ENCODE results near the gene MRGPRF.

Gene MRGPRF

DNA sequence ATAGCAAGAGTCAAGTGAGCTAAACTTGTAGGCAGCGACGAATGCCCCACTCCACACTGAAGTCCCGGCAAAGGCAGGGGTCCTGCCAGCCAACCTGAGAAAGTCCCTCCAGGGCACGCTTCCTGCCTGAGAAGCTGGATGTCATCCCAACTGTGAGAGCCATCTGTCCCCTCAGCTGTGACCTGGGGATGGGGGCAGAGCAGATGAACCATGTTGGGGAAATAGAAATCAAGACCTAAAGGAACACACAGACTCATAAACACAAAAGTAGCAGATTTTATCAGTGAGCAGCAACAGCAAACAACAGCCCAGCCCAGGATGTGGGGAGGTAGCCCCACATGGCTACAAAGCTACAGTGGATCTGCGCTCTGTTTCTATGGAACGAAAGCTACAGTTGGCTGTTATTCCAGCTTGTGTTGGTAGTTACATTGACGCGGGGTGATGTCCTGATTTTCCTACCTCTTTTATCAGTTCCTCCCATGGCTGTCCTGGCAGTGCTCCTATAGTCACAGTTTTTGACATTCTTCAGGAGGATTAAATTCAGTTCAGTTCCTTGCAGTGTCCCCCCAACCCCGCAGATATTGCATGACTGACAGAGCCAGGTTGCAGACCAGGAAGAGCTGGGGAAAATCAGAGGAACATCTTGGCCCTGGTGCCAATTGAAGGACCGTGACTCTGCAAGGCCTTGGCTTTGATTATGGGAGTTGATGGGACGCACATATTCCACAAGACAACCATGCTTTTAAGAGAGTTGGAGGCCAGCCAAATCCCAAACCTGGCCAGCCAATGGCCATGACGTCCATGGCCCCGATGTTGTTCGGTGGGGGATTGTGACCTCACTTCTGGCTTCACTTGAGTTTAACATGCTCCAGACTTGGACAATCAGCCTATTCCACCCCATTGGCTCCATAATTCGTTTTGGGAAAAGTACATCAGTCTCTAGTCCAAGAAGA is 46.9 kb downstream of the MRGPRF start:
- H3K36me3 ChIP-seq (replicated peaks): no peaks in the 10 kb centered on the region
- no peak overlapping the region for H3K4me3 ChIP-seq (ENCODE audit: low read depth, low read length)
- no peak for DNase-seq
- peaks cover 6% of the 10 kb centered on the region for H3K27me3 ChIP-seq (replicated peaks)
- no peak overlapping the region for H3K27ac ChIP-seq
- TF ChIP-seq CTCF (IDR thresholded peaks at IDR 0.05; ENCODE audit: low read depth, low read length, missing control alignments): no peak
- in situ Hi-C loops (cut with HindIII; ENCODE audit: low pct_ligation_motif_present, low sequenced_read_pairs): no loop called here

DNA sequence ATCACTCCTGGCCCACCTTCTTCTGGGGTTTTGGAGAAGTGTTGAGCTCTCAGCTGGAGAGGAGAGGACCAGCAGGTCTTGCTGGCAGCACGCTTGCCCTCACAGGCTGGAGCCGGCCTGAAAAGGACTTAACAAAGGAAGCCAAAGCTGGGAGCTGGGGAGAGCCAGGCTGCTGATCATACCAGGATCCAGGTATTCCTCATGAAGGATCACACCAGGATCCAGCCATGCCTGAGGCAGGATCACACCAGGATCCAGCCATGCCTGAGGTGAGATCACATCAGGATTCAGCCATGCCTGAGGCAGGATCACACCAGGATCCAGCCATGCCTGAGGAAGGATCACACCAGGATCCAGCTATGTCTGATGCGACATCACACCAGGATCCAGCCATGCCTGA is 49.3 kb downstream of the MRGPRF start:
- H3K4me3 ChIP-seq (ENCODE audit: low read depth, low read length): no peak overlapping the region
- H3K36me3 ChIP-seq (replicated peaks): no peaks in the 10 kb centered on the region
- H3K27ac ChIP-seq: no peak overlapping the region
- H3K27me3 ChIP-seq (replicated peaks): peaks cover 1% of the 10 kb centered on the region
- in situ Hi-C loops (cut with HindIII; ENCODE audit: low pct_ligation_motif_present, low sequenced_read_pairs): no loop called here
- no peak for DNase-seq
- no peak for TF ChIP-seq CTCF (IDR thresholded peaks at IDR 0.05; ENCODE audit: low read depth, low read length, missing control alignments)

GRCh38 chr11:68962527-68963250 is 50.4 kb downstream of the MRGPRF start:
- in situ Hi-C loops (cut with HindIII; ENCODE audit: low pct_ligation_motif_present, low sequenced_read_pairs): no loop called here
- DNase-seq: no peak
- no peak overlapping the region for H3K4me3 ChIP-seq (ENCODE audit: low read depth, low read length)
- no peaks in the 10 kb centered on the region for H3K36me3 ChIP-seq (replicated peaks)
- peaks cover 1% of the 10 kb centered on the region for H3K27me3 ChIP-seq (replicated peaks)
- TF ChIP-seq CTCF (IDR thresholded peaks at IDR 0.05; ENCODE audit: low read depth, low read length, missing control alignments): peak; percentile 16
- no peak overlapping the region for H3K27ac ChIP-seq

- TF ChIP-seq CTCF (IDR thresholded peaks at IDR 0.05; ENCODE audit: low read depth, low read length, missing control alignments): peak; percentile 5
- no peaks in the 10 kb centered on the region for H3K27me3 ChIP-seq (replicated peaks)
- H3K4me3 ChIP-seq (ENCODE audit: low read depth, low read length): no peak overlapping the region
- no peaks in the 10 kb centered on the region for H3K36me3 ChIP-seq (replicated peaks)
- DNase-seq: no peak
- in situ Hi-C loops (cut with HindIII; ENCODE audit: low pct_ligation_motif_present, low sequenced_read_pairs): no loop called here
- H3K27ac ChIP-seq: no peak overlapping the region
Observed at GRCh38 chr11:68961245-68961644, 51.8 kb downstream of the MRGPRF start.

DNA sequence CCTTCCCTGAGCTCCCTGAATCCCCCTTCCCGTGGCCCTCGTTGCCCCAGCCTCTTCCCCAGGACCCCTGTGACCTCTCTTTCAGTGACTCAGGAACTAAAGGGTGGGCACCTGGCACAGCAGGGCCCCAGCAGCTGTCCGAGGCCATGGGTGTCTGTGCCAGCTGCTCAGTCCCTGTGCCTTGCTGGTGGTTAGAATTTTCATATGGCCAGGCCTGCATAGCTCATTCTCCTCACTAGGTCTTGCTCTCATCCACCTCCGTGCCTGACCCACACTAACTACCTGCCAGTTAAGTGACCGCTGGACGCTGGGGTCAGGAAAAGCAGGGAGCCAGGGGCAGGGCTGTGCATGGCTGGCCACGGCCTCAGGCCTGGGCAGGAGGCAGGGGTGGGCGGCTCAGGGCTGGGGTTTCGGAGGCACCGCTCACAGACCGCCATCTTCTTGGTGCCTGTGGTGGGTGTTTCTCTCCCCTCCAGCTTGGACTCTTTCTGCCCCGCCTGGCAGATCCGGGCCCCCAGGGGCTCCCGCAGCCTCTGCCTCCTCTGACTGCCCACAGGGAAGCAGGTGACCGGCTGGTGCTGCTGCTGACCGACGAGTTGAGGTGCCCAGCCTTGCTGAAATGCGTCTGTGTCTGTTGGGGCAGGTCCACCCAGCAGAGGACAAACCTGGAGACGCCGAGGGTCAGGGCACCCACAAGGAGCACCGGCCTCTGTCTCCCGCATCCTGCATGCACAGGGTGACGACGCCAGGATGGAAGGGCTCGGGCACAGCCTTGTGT is 52.6 kb downstream of the MRGPRF start:
- no peak overlapping the region for H3K27ac ChIP-seq
- no peak for TF ChIP-seq CTCF (IDR thresholded peaks at IDR 0.05; ENCODE audit: low read depth, low read length, missing control alignments)

More for the DNA sequence above, 52.6 kb downstream of the MRGPRF start:
- H3K27me3 ChIP-seq (replicated peaks): no peaks in the 10 kb centered on the region
- H3K36me3 ChIP-seq (replicated peaks): no peaks in the 10 kb centered on the region
- in situ Hi-C loops (cut with HindIII; ENCODE audit: low pct_ligation_motif_present, low sequenced_read_pairs): no loop called here
- H3K4me3 ChIP-seq (ENCODE audit: low read depth, low read length): no peak overlapping the region
- DNase-seq: no peak

Data from brain microvascular endothelial cell (primary cell).